Measurements from ENCODE around the gene GNPTAB.

DNA sequence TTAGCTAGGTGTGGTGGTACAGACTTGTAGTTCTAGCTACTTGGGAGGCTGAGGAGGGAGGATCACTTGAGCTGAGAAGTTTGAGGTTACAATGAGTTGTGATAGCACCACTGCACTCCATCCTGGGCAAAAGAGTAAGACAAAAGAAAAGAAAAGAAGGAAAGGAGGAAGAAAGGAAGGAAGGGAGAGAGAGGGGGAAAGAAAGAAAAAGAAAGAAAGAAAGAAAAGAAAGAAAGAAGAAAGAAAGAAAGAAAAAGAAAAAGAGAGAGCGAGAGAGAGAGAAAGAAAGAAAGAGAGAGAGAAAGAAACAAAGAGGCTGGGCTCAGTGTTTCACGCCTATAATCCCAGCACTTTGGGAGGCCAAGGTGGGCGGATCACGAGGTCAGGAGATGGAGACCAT is 10.3 kb upstream of the GNPTAB start:
- TF ChIP-seq EZH2 (IDR thresholded peaks at IDR 0.05; ENCODE audit: insufficient read depth, low read length) = no peak
- TF ChIP-seq, protein P1, sequence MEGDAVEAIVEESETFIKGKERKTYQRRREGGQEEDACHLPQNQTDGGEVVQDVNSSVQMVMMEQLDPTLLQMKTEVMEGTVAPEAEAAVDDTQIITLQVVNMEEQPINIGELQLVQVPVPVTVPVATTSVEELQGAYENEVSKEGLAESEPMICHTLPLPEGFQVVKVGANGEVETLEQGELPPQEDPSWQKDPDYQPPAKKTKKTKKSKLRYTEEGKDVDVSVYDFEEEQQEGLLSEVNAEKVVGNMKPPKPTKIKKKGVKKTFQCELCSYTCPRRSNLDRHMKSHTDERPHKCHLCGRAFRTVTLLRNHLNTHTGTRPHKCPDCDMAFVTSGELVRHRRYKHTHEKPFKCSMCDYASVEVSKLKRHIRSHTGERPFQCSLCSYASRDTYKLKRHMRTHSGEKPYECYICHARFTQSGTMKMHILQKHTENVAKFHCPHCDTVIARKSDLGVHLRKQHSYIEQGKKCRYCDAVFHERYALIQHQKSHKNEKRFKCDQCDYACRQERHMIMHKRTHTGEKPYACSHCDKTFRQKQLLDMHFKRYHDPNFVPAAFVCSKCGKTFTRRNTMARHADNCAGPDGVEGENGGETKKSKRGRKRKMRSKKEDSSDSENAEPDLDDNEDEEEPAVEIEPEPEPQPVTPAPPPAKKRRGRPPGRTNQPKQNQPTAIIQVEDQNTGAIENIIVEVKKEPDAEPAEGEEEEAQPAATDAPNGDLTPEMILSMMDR (IDR thresholded peaks at IDR 0.05; ENCODE audit: insufficient read depth, low read depth, low read length) = no peak

Data from astrocyte (in vitro differentiated cells and primary cell).